GM18870 (cell line): ENCODE data around the gene TBPL1.
"Not testable (repeated sequence)": the region's sequence is repeated elsewhere in the genome, so short reads cannot be mapped to it uniquely, and the experiment has no call there.

ENCODE experiments used
- ATAC-seq: cut with Tn5 transposase; IDR thresholded peaks from one replicate; pipeline ENCODE4 v1.9.1; 2021; ENCODE audit warnings: moderate library complexity; ENCODE audit not compliant: unreplicated experiment

TBPL1 gene

GRCh38 chr6:133951881-133952814 lies 876 bp upstream of the TBPL1 start:
- ATAC-seq: peak; percentile 60

- no peak for ATAC-seq
Observed at GRCh38 chr6:133953634-133954415, 801 bp downstream of the TBPL1 start.

- ATAC-seq: no peak
Observed at GRCh38 chr6:133954657-133955576, 1.9 kb downstream of the TBPL1 start.

GRCh38 chr6:133955582-133956415 lies 2.8 kb downstream of the TBPL1 start:
- no peak for ATAC-seq

GRCh38 chr6:133956416-133957049 lies 3.5 kb downstream of the TBPL1 start:
- no peak for ATAC-seq

- ATAC-seq: no peak
Observed at GRCh38 chr6:133957227-133957626, 4.2 kb downstream of the TBPL1 start.

GRCh38 chr6:133957780-133958242 lies 4.8 kb downstream of the TBPL1 start:
- no peak for ATAC-seq

- ATAC-seq: no peak
Observed at GRCh38 chr6:133958791-133959190, 5.8 kb downstream of the TBPL1 start.

- ATAC-seq: no peak
Observed at GRCh38 chr6:133959667-133960368, 6.8 kb downstream of the TBPL1 start.

- no peak for ATAC-seq
Observed at GRCh38 chr6:133961831-133962230, 8.8 kb downstream of the TBPL1 start.

GRCh38 chr6:133964052-133964451 lies 11.0 kb downstream of the TBPL1 start:
- ATAC-seq: no peak

- ATAC-seq: no peak
Observed at GRCh38 chr6:133964702-133965101, 11.7 kb downstream of the TBPL1 start.

GRCh38 chr6:133965817-133966360 lies 12.9 kb downstream of the TBPL1 start:
- no peak for ATAC-seq

- ATAC-seq: peak; percentile 88
Observed at GRCh38 chr6:133966654-133967329, 13.8 kb downstream of the TBPL1 start.

GRCh38 chr6:133967347-133967746 lies 14.3 kb downstream of the TBPL1 start:
- ATAC-seq: no peak

- not testable (repeated sequence) for ATAC-seq
Observed at GRCh38 chr6:133967835-133968234, 14.8 kb downstream of the TBPL1 start.

- no peak for ATAC-seq
Observed at GRCh38 chr6:133969285-133969920, 16.4 kb downstream of the TBPL1 start.
